COR-L47 (cell line): Measurements from ENCODE around the gene PSMD8.
"Not testable (repeated sequence)": the region's sequence is repeated elsewhere in the genome, so short reads cannot be mapped to it uniquely, and the experiment has no call there.

Experiments used
- DNase-seq: peaks from one replicate; lab custom pipeline; 2025; lab: John Stamatoyannopoulos, UW

The PSMD8 gene

GRCh38 chr19:38411041-38411712, 36.8 kb downstream of the PSMD8 start:
- no peak for DNase-seq

GRCh38 chr19:38411898-38412297, 37.5 kb downstream of the PSMD8 start:
- DNase-seq: not testable (repeated sequence)

- no peak for DNase-seq
Observed at GRCh38 chr19:38412491-38412890, 38.1 kb downstream of the PSMD8 start.

DNA sequence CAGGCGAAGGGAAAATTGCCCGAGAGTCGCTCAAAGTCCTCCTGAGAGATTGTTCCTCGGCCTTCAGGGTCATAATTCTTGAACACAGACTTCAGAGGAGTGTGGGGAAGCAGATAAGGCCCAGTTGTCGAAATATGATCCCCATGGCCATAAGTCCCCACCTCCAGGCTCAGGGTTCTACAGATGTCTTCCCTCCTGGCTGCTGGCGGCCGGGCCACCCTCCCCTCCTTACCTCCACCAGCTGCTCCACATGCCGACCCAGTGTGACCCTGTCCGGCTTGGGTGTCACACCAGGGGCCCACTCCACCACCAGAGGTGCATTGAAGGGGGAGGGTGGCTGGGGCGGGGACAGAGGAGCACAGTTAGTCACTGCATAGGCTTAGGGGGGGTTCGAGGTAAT, 38.6 kb downstream of the PSMD8 start:
- no peak for DNase-seq

DNA sequence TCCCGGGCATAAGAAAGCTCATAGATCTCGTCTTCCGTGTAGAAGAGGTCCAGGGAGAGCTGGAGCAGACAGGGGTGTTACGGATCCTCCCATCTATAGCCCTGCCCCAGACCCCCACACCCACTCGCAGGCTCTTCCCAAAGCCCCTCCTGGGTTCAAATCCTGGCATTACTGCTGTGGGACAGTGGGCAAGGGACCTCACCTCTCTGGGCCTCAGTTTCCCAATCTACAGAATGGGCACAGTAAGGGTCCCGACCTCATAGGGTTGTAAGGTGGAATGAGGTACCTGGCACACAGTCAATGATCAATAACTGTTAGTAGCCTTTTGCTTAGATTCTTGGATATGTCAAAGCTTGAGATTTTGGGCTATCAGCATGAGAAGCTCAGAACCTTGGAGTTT, 39.0 kb downstream of the PSMD8 start:
- DNase-seq: no peak

GRCh38 chr19:38417146-38417543, 42.8 kb downstream of the PSMD8 start:
- DNase-seq: no peak

GRCh38 chr19:38417544-38418506, 43.5 kb downstream of the PSMD8 start:
- no peak for DNase-seq

- no peak for DNase-seq
Observed at GRCh38 chr19:38420935-38421334, 46.6 kb downstream of the PSMD8 start.

- DNase-seq: no peak
Observed at GRCh38 chr19:38421856-38422255, 47.5 kb downstream of the PSMD8 start.

- no peak for DNase-seq
Observed at GRCh38 chr19:38422438-38422837, 48.1 kb downstream of the PSMD8 start.

DNA sequence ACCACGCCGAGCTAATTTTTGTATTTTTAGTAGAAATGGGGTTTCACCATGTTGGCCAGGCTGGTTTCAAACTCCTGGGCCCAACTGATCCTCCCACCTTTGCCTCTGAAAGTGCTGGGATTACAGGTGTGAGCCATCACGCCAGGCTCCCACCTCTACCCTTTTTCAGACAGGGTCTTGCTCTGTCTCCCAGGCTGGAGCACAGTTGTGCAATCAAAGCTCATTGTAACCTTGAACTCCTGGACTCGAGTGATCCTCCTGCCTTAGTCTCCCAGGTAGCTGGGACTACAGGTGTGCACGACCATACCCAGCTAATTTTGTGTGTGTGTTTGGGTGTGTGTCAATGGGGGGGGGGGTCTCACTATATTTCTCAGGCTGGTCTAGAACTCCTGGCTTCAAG, 49.9 kb downstream of the PSMD8 start:
- DNase-seq: no peak

DNA sequence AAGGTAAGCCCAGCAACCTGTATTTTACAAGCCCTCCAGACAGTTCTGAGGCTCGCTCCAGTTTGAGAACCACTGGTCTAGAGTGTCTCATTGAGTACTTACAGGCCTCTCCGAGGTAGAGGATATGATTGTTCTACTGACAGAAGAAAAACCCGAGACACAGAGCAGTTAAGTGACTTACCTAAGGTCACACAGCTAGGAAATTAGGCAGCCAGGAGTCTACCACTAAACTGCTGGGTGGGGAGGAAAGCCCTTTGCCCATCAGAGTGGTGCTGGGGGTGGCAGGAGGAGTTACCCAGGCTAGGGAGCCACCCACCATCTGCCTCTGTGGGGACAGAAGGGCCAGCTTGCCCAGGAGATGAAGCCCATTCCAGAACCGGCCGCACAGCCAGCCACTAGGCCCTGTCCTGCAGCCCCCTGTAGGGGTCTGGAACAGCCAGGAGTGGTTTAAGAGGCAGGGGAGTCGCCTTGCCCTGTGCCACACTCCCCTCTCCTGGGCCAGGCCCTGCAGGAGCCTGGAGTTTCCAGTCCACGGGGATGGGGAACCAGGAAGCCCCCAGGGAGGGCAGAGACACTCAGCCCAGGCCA, 50.9 kb downstream of the PSMD8 start:
- DNase-seq: no peak

- DNase-seq: no peak
Observed at GRCh38 chr19:38425810-38426466, 51.6 kb downstream of the PSMD8 start, which contains the start of gene RASGRP4. RASGRP4 (minus strand) TSS chr19:38426219; CDS start chr19:38426091, 128 bp downstream.

GRCh38 chr19:38427035-38427677, 52.8 kb downstream of the PSMD8 start:
- not testable (repeated sequence) for DNase-seq

DNA sequence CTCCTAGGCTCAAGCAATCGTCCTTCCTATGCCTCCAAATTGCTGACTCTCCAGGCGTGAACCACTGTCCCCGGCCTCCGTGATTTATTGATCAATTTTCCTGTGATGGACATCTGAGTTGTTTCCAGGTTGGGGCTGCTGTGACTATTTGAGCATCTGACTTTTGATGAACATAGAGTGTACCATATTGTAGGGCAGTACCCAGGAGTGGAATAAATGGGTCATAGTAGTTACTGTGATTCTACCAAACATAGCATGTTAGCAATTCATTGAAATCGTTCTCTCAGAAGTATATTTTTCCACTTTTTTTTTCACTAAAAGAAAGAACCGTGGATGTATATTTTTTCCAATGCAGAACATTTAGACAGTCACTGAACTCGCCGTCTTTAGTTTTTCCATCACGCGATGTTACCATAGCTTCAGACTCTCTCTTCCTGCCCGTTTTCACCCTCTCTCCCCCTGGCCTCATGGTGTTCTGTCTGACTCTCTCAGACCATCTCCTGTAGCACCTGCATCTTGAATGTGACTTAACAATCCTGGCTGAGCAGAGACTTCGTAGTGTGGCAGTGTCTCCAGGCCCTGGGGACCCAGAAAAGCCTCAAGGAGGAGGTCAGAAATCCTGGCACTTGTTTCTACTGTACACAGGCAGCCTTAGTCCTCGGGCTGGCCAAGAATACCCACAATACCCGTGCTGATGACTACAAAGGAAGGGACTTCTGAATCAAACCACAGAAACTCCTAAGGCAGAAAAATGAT, 54.9 kb downstream of the PSMD8 start:
- DNase-seq: no peak

DNA sequence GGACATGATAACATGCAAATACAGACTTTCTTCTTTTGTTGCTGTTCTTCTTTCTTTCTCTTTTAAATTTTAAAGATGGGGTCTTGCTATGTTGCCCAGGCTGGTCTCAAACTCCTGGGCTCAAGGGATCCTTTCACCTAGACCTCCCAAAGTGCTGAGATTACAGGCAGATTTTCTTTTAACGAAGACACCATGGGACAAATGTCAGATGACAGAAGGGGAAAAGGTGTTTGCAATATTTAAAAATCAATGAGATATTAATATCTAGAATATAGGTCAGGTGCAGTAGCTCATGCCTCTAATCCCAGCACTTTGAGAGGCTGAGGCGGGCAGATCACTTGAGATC, 55.4 kb downstream of the PSMD8 start:
- DNase-seq: no peak

- no peak for DNase-seq
Observed at GRCh38 chr19:38430931-38431330, 56.6 kb downstream of the PSMD8 start.

GRCh38 chr19:38433268-38433733, 58.9 kb downstream of the PSMD8 start, which contains the start of gene RYR1:
RYR1 (plus strand) TSS chr19:38433691; CDS start chr19:38433830, 139 bp downstream.
- no peak for DNase-seq
